Measurements from ENCODE around the gene TEC. TPM values are rescaled to one million over a fixed set of nuclear protein-coding genes. Genes with fewer than 3 reads are reported as not detected.

The TEC gene
- total and polyA plus RNA-seq, 2 of the 8 experiments (the other 6 are each of a cell fraction or from before 2014, with no cell fraction given) = 0.73 to 1.8 TPM

DNA sequence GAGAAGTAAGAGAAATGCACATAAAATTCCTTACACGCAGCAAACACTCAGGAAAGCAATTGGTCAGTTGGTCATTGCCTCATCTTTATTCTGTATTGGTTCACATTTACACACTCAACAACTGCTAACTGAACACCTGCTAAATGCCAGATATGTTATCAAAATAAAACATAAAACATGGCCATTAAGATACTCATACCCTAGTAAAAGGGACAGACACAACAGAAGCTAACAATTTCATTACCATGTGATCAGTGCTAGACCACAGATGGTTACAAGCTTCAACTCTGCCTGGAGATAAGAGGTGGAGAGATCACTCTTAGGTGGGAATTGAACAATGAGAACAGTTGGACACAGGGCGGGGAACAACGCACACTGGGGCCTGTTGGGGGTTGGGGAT lies 26.2 kb downstream of the TEC start:
- Histone ChIP-seq H4K20me1 (replicated peaks in 1 of 2; ENCODE audit: control insufficient read depth in 1 of 2, insufficient read depth in 2 of 2, low read length in 2 of 2) (no peaks in the 10 kb centered on the region), H2BK12ac (ENCODE audit: low read depth, low read length) (no peak overlapping the region), H3K14ac (ENCODE audit: insufficient read length) (no peak overlapping the region), H2AFZ (ENCODE audit: low read length) (no peak overlapping the region), H2BK20ac (ENCODE audit: low read length) (no peak overlapping the region), H2BK5ac (ENCODE audit: low read depth, low read length) (no peak overlapping the region), H3K27me3 (replicated peaks in 1 of 4; ENCODE audit: control insufficient read depth in 3 of 4, extremely low read depth in 1 of 4, insufficient read depth in 3 of 4, low read length in 3 of 4) (no peaks in the 10 kb centered on the region), H3K23me2 (ENCODE audit: low read depth, low read length) (no peaks in the 10 kb centered on the region), H3K27ac (ENCODE audit: low read depth, low read length) (no peak overlapping the region), H2BK15ac (ENCODE audit: low read length) (no peak overlapping the region), H4K8ac (ENCODE audit: extremely low read depth, insufficient read depth, low read length) (no peak overlapping the region), H4K91ac (replicated peaks; ENCODE audit: insufficient read length, low read length) (no peak overlapping the region), H3K23ac (ENCODE audit: insufficient read length) (no peak overlapping the region), H3K9ac (replicated peaks in 1 of 4; ENCODE audit: extremely low read depth in 1 of 4, low read depth in 3 of 4, low read length in 3 of 4) (no peak overlapping the region), H3K4me3 (ENCODE audit: extremely low read depth in 1 of 4, insufficient read depth in 2 of 4, low read depth in 3 of 4, low read length in 4 of 4) (no peak overlapping the region), H3K4me1 (replicated peaks in 1 of 4; ENCODE audit: control insufficient read depth in 3 of 4, insufficient read depth in 4 of 4, low read length in 3 of 4) (no peaks in the 10 kb centered on the region), H3K56ac (replicated peaks; ENCODE audit: insufficient read length, low read depth, low read length) (no peak overlapping the region), H3K4me2 (ENCODE audit: insufficient read depth in 1 of 2, low read depth in 2 of 2, low read length in 2 of 2) (no peak overlapping the region), H2AK5ac (ENCODE audit: low read depth, low read length) (no peak overlapping the region), H3K18ac (ENCODE audit: extremely low read depth, low read length) (no peak overlapping the region), H4K5ac (ENCODE audit: insufficient read length, low read depth, low read length) (no peak overlapping the region), H3K79me1 (ENCODE audit: low read depth, low read length) (no peaks in the 10 kb centered on the region; the same call in 1 of the 2 replicates), H3K9me3 (ENCODE audit: insufficient read depth in 2 of 2, low read depth in 1 of 2, low read length in 1 of 2) (no peaks in the 10 kb centered on the region), H3K79me2 (ENCODE audit: control insufficient read depth in 1 of 2, insufficient read depth in 2 of 2, low read length in 2 of 2) (no peaks in the 10 kb centered on the region), H3K4ac (replicated peaks; ENCODE audit: insufficient read length, low read depth, low read length) (no peak overlapping the region), H3K36me3 (ENCODE audit: control insufficient read depth in 2 of 4, insufficient read depth in 4 of 4, low read length in 3 of 4) (no peaks in the 10 kb centered on the region), H2BK120ac (replicated peaks; ENCODE audit: low read depth, low read length) (no peak overlapping the region)
- whole genome bisulfite sequencing, 2 experiments (ENCODE audit: extremely low coverage in 1 of 2, insufficient coverage in 1 of 2, insufficient read length in 1 of 2, insufficient replicate concordance in 2 of 2, low coverage in 1 of 2, low lambda C conversion rate in 2 of 2, missing lambda C conversion rate in 1 of 2) = 87% methylated on average over 3 of the region's 3 CpGs; no CpG with 5 or more reads in 1 of the 2 experiments
- DNase-seq (ENCODE audit: low read depth in 1 of 2, low spot score in 2 of 2) (no peak), FAIRE-seq (no peak)
- CTCF ChIA-PET (ENCODE audit: partially characterized antibody) = interaction anchor here (0.8 kb wide), 1 partner anchor 18 kb away, joined by 3 read pairs; no protein-coding TSS in a partner anchor
- TF ChIP-seq SAP30 (IDR thresholded peaks at IDR 0.05; ENCODE audit: insufficient read depth, insufficient replicate concordance, low read length) (no peak), RAD21 (IDR thresholded peaks at IDR 0.05 in 1 of 2, conservative IDR thresholded peaks at IDR 0.05 in 1 of 2; ENCODE audit: low read depth in 2 of 2, low read length in 2 of 2) (no peak)
- POLR2A ChIA-PET (ENCODE audit: partially characterized antibody) = no interaction called here

Measured in H1 (cell line).